IPS-20b (cell line): Measurements from ENCODE around the gene CCDC174.

Experiments
- H3K27ac ChIP-seq: one replicate; pipeline ENCODE4 v1.5.1; 2013; ENCODE audit warnings: low read length
- H3K27me3 ChIP-seq: 2 replicates; pipeline ENCODE4 v1.6.1; 2013; ENCODE audit warnings: mild to moderate bottlenecking, low read length, inconsistent platforms; ENCODE audit not compliant: insufficient read depth
- H3K36me3 ChIP-seq: 2 replicates; pipeline ENCODE4 v1.6.1; 2013; ENCODE audit warnings: low read depth, mild to moderate bottlenecking, inconsistent platforms, low read length, moderate library complexity; ENCODE audit not compliant: insufficient read depth
- H3K4me1 ChIP-seq: 2 replicates; pipeline ENCODE4 v1.6.1; 2013; ENCODE audit warnings: mild to moderate bottlenecking, control low read depth, inconsistent platforms, low read length, moderate library complexity; ENCODE audit not compliant: insufficient read depth
- H3K4me3 ChIP-seq: 2 replicates; pipeline ENCODE4 v1.5.1; 2013; ENCODE audit warnings: mild to moderate bottlenecking, low read length, inconsistent platforms
- H3K9ac ChIP-seq: 2 replicates; pipeline ENCODE4 v1.6.1; 2013; ENCODE audit warnings: low read depth, mild to moderate bottlenecking, inconsistent platforms, low read length, moderate library complexity
- H3K9me3 ChIP-seq: 2 replicates; pipeline ENCODE4 v1.6.1; 2013; ENCODE audit warnings: mild to moderate bottlenecking, low read depth, low read length, inconsistent platforms; ENCODE audit not compliant: insufficient read depth

Gene CCDC174

GRCh38 chr3:14719006-14719405 is 67.4 kb downstream of the CCDC174 start:
- no peaks in the 10 kb centered on the region for H3K4me1 ChIP-seq
- no peak overlapping the region for H3K4me3 ChIP-seq
- H3K36me3 ChIP-seq = no peaks in the 10 kb centered on the region
- no peaks in the 10 kb centered on the region for H3K9me3 ChIP-seq
- H3K9ac ChIP-seq = no peak overlapping the region
- no peak overlapping the region for H3K27ac ChIP-seq
- H3K27me3 ChIP-seq = no peaks in the 10 kb centered on the region; the same call in 1 of the 2 replicates

- no peak overlapping the region for H3K9ac ChIP-seq
- H3K36me3 ChIP-seq = no peaks in the 10 kb centered on the region
- H3K4me3 ChIP-seq = no peak overlapping the region
- no peaks in the 10 kb centered on the region for H3K4me1 ChIP-seq
- no peaks in the 10 kb centered on the region for H3K27me3 ChIP-seq
- no peaks in the 10 kb centered on the region for H3K9me3 ChIP-seq
- H3K27ac ChIP-seq = no peak overlapping the region
Observed at GRCh38 chr3:14721126-14721864, 69.7 kb downstream of the CCDC174 start.
